Neuronal stem cell (in vitro differentiated cells): ENCODE measurements around the gene PDE6B.
A peak's percentile ranks its signal among the peaks of the same experiment; 100 is the strongest.

Experiments used
- DNase-seq: peaks from one replicate; pipeline ENCODE4 v3.0.0-alpha.2; 2013; ENCODE audit warnings: low spot score
- H2AFZ ChIP-seq: one replicate; pipeline ENCODE4 v1.6.1; 2013; ENCODE audit warnings: mild to moderate bottlenecking, low read length, inconsistent platforms
- H2AK5ac ChIP-seq: 2 replicates; pipeline ENCODE4 v1.6.1; 2013; ENCODE audit warnings: low read depth, mild to moderate bottlenecking, inconsistent platforms, low read length, moderate library complexity, mixed read lengths
- H2BK120ac ChIP-seq: 2 replicates; pipeline ENCODE4 v1.6.1; 2013; ENCODE audit warnings: low read depth, mild to moderate bottlenecking, inconsistent platforms, low read length, moderate library complexity, mixed read lengths
- H2BK12ac ChIP-seq: one replicate; pipeline ENCODE4 v1.6.1; 2013; ENCODE audit warnings: low read length, inconsistent platforms
- H2BK15ac ChIP-seq: 2 replicates; pipeline ENCODE4 v1.6.1; 2013; ENCODE audit warnings: mild to moderate bottlenecking, low read length, inconsistent platforms, mixed read lengths
- H2BK5ac ChIP-seq: one replicate; pipeline ENCODE4 v1.6.1; 2013; ENCODE audit warnings: inconsistent platforms, mild to moderate bottlenecking, low read length, moderate library complexity
- H3K14ac ChIP-seq: one replicate; pipeline ENCODE4 v1.6.1; 2013; ENCODE audit warnings: low read length, inconsistent platforms
- H3K18ac ChIP-seq: 2 replicates; pipeline ENCODE4 v1.6.1; 2013; ENCODE audit warnings: low read length, inconsistent platforms
- H3K23ac ChIP-seq: 2 replicates; pipeline ENCODE4 v1.6.1; 2013; ENCODE audit warnings: low read depth, mild to moderate bottlenecking, mixed read lengths, low read length, inconsistent platforms; ENCODE audit not compliant: poor library complexity
- H3K27ac ChIP-seq: replicated peaks from 3 replicates; pipeline ENCODE4 v1.5.1; 2013; ENCODE audit warnings: low read length, inconsistent platforms
- H3K27me3 ChIP-seq, 3 experiments: 2 replicates each; pipeline ENCODE4 v1.6.1; 2013; ENCODE audit warnings: low read length in 3 of 3, mild to moderate bottlenecking in 2 of 3, inconsistent platforms in 1 of 3, low read depth in 1 of 3, mixed read lengths in 1 of 3, moderate library complexity in 1 of 3; ENCODE audit not compliant: control insufficient read depth in 3 of 3, insufficient read depth in 3 of 3
- H3K36me3 ChIP-seq, 2 donors: replicated peaks in 1 of 2; 2 replicates each; pipeline ENCODE4 v1.6.1; 2013; ENCODE audit warnings: low read length in 2 of 2; ENCODE audit not compliant: control insufficient read depth in 2 of 2, insufficient read depth in 2 of 2
- H3K4ac ChIP-seq: 2 replicates; pipeline ENCODE4 v1.6.1; 2013; ENCODE audit warnings: inconsistent platforms, mild to moderate bottlenecking, low read length, moderate library complexity
- H3K4me1 ChIP-seq, 2 donors: 1 replicate in 1 of 2; 2 replicates in 1 of 2; pipeline ENCODE4 v1.6.1; 2013; ENCODE audit warnings: low read length in 2 of 2, low read depth in 1 of 2; ENCODE audit not compliant: control insufficient read depth in 2 of 2, insufficient read depth in 1 of 2
- H3K4me2 ChIP-seq: one replicate; pipeline ENCODE4 v1.6.1; 2013; ENCODE audit warnings: mild to moderate bottlenecking, low read length, inconsistent platforms; ENCODE audit not compliant: insufficient read depth, poor library complexity, severe bottlenecking
- H3K4me3 ChIP-seq, 2 donors: 2 replicates each; pipeline ENCODE4 v1.5.1; 2013; ENCODE audit warnings: low read length in 2 of 2, mild to moderate bottlenecking in 2 of 2, inconsistent platforms in 1 of 2, moderate library complexity in 1 of 2
- H3K79me1 ChIP-seq: one replicate; pipeline ENCODE4 v1.6.1; 2013; ENCODE audit warnings: low read depth, mild to moderate bottlenecking, inconsistent platforms, low read length, moderate library complexity
- H3K9ac ChIP-seq: one replicate; pipeline ENCODE4 v1.6.1; 2013; ENCODE audit warnings: mild to moderate bottlenecking, low read depth, low read length, inconsistent platforms; ENCODE audit not compliant: poor library complexity
- H3K9me3 ChIP-seq, 2 donors: replicated peaks in 1 of 2; 2 replicates each; pipeline versions ENCODE3 to v1.6.1; 2013; ENCODE audit warnings: low read length in 2 of 2, mild to moderate bottlenecking in 2 of 2, inconsistent platforms in 1 of 2, low read depth in 1 of 2, mixed read lengths in 1 of 2, moderate library complexity in 1 of 2; ENCODE audit not compliant: control insufficient read depth in 2 of 2, insufficient read depth in 1 of 2
- H4K8ac ChIP-seq: one replicate; pipeline ENCODE4 v1.6.1; 2013; ENCODE audit warnings: low read depth, mild to moderate bottlenecking, inconsistent platforms, low read length, moderate library complexity
- H4K91ac ChIP-seq: one replicate; pipeline ENCODE4 v1.6.1; 2013; ENCODE audit warnings: low read length, low read depth, mild to moderate bottlenecking, inconsistent platforms; ENCODE audit not compliant: poor library complexity
- WGBS, 2 donors: extraction: QIAGEN DNeasy Blood & Tissue Kit; methylation state at CpG; one replicate each; pipeline ENCODE4 v1.1.7; 2013; ENCODE audit warnings: missing lambda C conversion rate in 2 of 2, mixed read lengths in 1 of 2; ENCODE audit not compliant: insufficient read length in 2 of 2, insufficient replicate concordance in 1 of 2; ENCODE audit errors: extremely low coverage in 2 of 2; 5-methylcytosine and 5-hydroxymethylcytosine counted together

The PDE6B gene

GRCh38 chr4:704198-704891 lies 79.0 kb downstream of the PDE6B start:
- Histone ChIP-seq H3K27ac (no peak overlapping the region), H3K4me1 (peaks cover 9 to 12% of the 10 kb centered on the region in 2 donors), H3K9me3 (peaks cover 0 to 14% of the 10 kb centered on the region in 2 donors), H3K36me3 (peaks cover 2 to 14% of the 10 kb centered on the region in 2 donors), H3K14ac (no peak overlapping the region), H2BK120ac (no peak overlapping the region), H4K91ac (no peak overlapping the region), H3K9ac (peak overlapping the region; percentile 78), H2AK5ac (peak overlapping the region; percentile 82), H2BK12ac (no peak overlapping the region), H3K27me3 (peaks cover 0 to 2% (median 0%) of the 10 kb centered on the region in 3 experiments), H3K4me3 (no peak overlapping the region), H3K4ac (no peak overlapping the region), H4K8ac (no peak overlapping the region), H2BK5ac (peak overlapping the region; percentile 50), H3K18ac (no peak overlapping the region), H3K79me1 (peaks cover 10% of the 10 kb centered on the region), H2BK15ac (peak overlapping the region; percentile 78), H2AFZ (no peak overlapping the region), H3K4me2 (no peak overlapping the region), H3K23ac (peak overlapping the region; percentile 55)
- WGBS, 2 donors, result no CpG with 5 or more reads among the region's 46 CpGs
- DNase-seq, result no peak

- Histone ChIP-seq H2BK5ac (peak overlapping the region; percentile 85), H3K36me3 (peaks cover 3 to 19% of the 10 kb centered on the region in 2 donors), H3K9me3 (peaks cover 1 to 19% of the 10 kb centered on the region in 2 donors), H4K91ac (no peak overlapping the region), H2AK5ac (peak overlapping the region; percentile 82), H3K27ac (no peak overlapping the region), H3K4me3 (peak overlapping the region in 1 of 2 donors; percentile 94), H2BK120ac (no peak overlapping the region), H3K14ac (no peak overlapping the region), H3K4me1 (peaks cover 7 to 9% of the 10 kb centered on the region in 2 donors), H4K8ac (no peak overlapping the region), H3K27me3 (peaks cover 0 to 2% (median 0%) of the 10 kb centered on the region in 3 experiments), H3K23ac (peak overlapping the region; percentile 52), H2BK15ac (peak overlapping the region; percentile 82), H3K4me2 (no peak overlapping the region), H3K18ac (no peak overlapping the region), H2AFZ (peak overlapping the region; percentile 95), H2BK12ac (no peak overlapping the region), H3K9ac (no peak overlapping the region), H3K79me1 (peaks cover 14% of the 10 kb centered on the region), H3K4ac (no peak overlapping the region)
- no peak for DNase-seq
- WGBS, 2 donors, result 100% methylated on average over 1 of the region's 1 CpG; no CpG with 5 or more reads in 1 of the 2 donors
Observed at GRCh38 chr4:704971-705277, 79.6 kb downstream of the PDE6B start.

GRCh38 chr4:705278-706082 lies 80.1 kb downstream of the PDE6B start, which contains the start of gene PCGF3:
TSS of gene PCGF3 (plus strand) at chr4:705832. CDS start at chr4:733681, 27,849 bp downstream.
- peaks cover 0 to 2% (median 0%) of the 10 kb centered on the region in 3 experiments for H3K27me3 ChIP-seq
- no CpG with 5 or more reads among the region's 82 CpGs for WGBS, 2 donors

More at GRCh38 chr4:705278-706082, 80.1 kb downstream of the PDE6B start, which contains the start of gene PCGF3:
- H2AFZ ChIP-seq, result peak within 1 kb of the TSS; percentile 95
- peak within 1 kb of the TSS; percentile 97 for H2BK5ac ChIP-seq
- peak within 1 kb of the TSS; percentile 83 for H3K14ac ChIP-seq
- H3K9me3 ChIP-seq, result peaks cover 6 to 24% of the 10 kb centered on the region in 2 donors
- H3K23ac ChIP-seq, result peak within 1 kb of the TSS; percentile 52
- H3K4me2 ChIP-seq, result peak within 1 kb of the TSS; percentile 60
- H4K8ac ChIP-seq, result no peak within 1 kb of the TSS
- peak within 1 kb of the TSS; percentile 83 for H2BK120ac ChIP-seq
- peak within 1 kb of the TSS; percentile 98 for H3K9ac ChIP-seq
- H3K36me3 ChIP-seq, result peaks cover 6 to 25% of the 10 kb centered on the region in 2 donors
- peak; percentile 93 for DNase-seq
- H3K4me3 ChIP-seq, result peak within 1 kb of the TSS; percentile 94 to 98
- H3K4ac ChIP-seq, result peak within 1 kb of the TSS; percentile 12
- H3K4me1 ChIP-seq, result peaks cover 6 to 9% of the 10 kb centered on the region in 2 donors
- H4K91ac ChIP-seq, result no peak within 1 kb of the TSS
- no peak within 1 kb of the TSS for H2BK12ac ChIP-seq
- peaks cover 14% of the 10 kb centered on the region for H3K79me1 ChIP-seq
- H2AK5ac ChIP-seq, result peak within 1 kb of the TSS; percentile 82
- peak within 1 kb of the TSS; percentile 82 for H2BK15ac ChIP-seq
- peak within 1 kb of the TSS; percentile 98 for H3K18ac ChIP-seq
- H3K27ac ChIP-seq, result no peak within 1 kb of the TSS
